ENCODE measurements around the gene GNAL. TPM values are rescaled to one million over a fixed set of nuclear protein-coding genes. Genes with fewer than 3 reads are reported as not detected.

Gene GNAL
- total RNA-seq, 4 donors from 2014 or later: 1.9 to 12.8 (median 7.0) TPM

GRCh38 chr18:11826836-11827235 is 137.8 kb downstream of the GNAL start:
- TF ChIP-seq CTCF (IDR thresholded peaks at IDR 0.05): no peak
- no peak for ATAC-seq (ENCODE audit: low FRiP score)
- no peak for DNase-seq (ENCODE audit: low spot score)

GRCh38 chr18:11828786-11829432 is 139.8 kb downstream of the GNAL start:
- no peak for ATAC-seq (ENCODE audit: low FRiP score)
- DNase-seq (ENCODE audit: low spot score): no peak
- TF ChIP-seq CTCF (IDR thresholded peaks at IDR 0.05): no peak

- DNase-seq (ENCODE audit: low spot score) (no peak), ATAC-seq (ENCODE audit: low FRiP score) (no peak)
- TF ChIP-seq CTCF (IDR thresholded peaks at IDR 0.05): no peak
These were observed 141.5 kb downstream of the GNAL start for GRCh38 chr18:11830585-11830984.

GRCh38 chr18:11831921-11832320 is 142.9 kb downstream of the GNAL start:
- no peak for TF ChIP-seq CTCF (IDR thresholded peaks at IDR 0.05)
- ATAC-seq (ENCODE audit: low FRiP score) (no peak), DNase-seq (ENCODE audit: low spot score) (no peak)

- ATAC-seq (ENCODE audit: low FRiP score): no peak
- DNase-seq (ENCODE audit: low spot score): no peak
These were observed 145.7 kb downstream of the GNAL start for GRCh38 chr18:11834772-11835171.

GRCh38 chr18:11839556-11839955 is 150.5 kb downstream of the GNAL start:
- ATAC-seq (ENCODE audit: low FRiP score) (no peak), DNase-seq (ENCODE audit: low spot score) (no peak)
- no peak for TF ChIP-seq CTCF (IDR thresholded peaks at IDR 0.05)

More at GRCh38 chr18:11834772-11835171, 145.7 kb downstream of the GNAL start:
- TF ChIP-seq CTCF (IDR thresholded peaks at IDR 0.05): no peak

GRCh38 chr18:11840493-11840892 is 151.4 kb downstream of the GNAL start:
- ATAC-seq (ENCODE audit: low FRiP score) (no peak), DNase-seq (ENCODE audit: low spot score) (no peak)
- TF ChIP-seq CTCF (IDR thresholded peaks at IDR 0.05): no peak

All from omental fat pad (tissue), 4 donors.